Measurements from ENCODE around the gene STX10.

DNA sequence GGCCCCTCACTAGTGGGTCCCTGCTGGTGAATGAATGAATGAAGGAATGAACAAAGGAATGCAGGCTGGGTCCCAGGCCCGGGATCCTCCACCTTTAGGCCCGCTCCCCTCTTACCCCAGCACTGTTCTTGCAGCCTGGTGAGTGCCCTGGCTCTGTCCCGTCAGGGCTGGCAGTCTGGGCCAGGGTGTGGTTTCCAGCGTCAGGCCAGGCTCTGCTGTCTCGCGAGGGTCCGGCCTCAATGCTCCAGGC is 47.8 kb downstream of the STX10 start:
- TF ChIP-seq, protein P1, sequence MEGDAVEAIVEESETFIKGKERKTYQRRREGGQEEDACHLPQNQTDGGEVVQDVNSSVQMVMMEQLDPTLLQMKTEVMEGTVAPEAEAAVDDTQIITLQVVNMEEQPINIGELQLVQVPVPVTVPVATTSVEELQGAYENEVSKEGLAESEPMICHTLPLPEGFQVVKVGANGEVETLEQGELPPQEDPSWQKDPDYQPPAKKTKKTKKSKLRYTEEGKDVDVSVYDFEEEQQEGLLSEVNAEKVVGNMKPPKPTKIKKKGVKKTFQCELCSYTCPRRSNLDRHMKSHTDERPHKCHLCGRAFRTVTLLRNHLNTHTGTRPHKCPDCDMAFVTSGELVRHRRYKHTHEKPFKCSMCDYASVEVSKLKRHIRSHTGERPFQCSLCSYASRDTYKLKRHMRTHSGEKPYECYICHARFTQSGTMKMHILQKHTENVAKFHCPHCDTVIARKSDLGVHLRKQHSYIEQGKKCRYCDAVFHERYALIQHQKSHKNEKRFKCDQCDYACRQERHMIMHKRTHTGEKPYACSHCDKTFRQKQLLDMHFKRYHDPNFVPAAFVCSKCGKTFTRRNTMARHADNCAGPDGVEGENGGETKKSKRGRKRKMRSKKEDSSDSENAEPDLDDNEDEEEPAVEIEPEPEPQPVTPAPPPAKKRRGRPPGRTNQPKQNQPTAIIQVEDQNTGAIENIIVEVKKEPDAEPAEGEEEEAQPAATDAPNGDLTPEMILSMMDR (conservative IDR thresholded peaks at IDR 0.05 in 1 of 2, IDR thresholded peaks at IDR 0.05 in 1 of 2; ENCODE audit: low read depth in 1 of 2, low read length in 2 of 2): no peak
- TF ChIP-seq EZH2 (IDR thresholded peaks at IDR 0.05; ENCODE audit: low read length, missing control alignments): no peak

Data from fibroblast of lung (primary cell).